GM18867 (cell line): ENCODE results near the gene ENDOG.
"Not testable (repeated sequence)": the region's sequence is repeated elsewhere in the genome, so short reads cannot be mapped to it uniquely, and the experiment has no call there.

Source experiments
- ATAC-seq: cut with Tn5 transposase; IDR thresholded peaks from one replicate; pipeline ENCODE4 v1.9.1; 2021; ENCODE audit warnings: mild to moderate bottlenecking, moderate library complexity; ENCODE audit not compliant: unreplicated experiment

ENDOG gene

DNA sequence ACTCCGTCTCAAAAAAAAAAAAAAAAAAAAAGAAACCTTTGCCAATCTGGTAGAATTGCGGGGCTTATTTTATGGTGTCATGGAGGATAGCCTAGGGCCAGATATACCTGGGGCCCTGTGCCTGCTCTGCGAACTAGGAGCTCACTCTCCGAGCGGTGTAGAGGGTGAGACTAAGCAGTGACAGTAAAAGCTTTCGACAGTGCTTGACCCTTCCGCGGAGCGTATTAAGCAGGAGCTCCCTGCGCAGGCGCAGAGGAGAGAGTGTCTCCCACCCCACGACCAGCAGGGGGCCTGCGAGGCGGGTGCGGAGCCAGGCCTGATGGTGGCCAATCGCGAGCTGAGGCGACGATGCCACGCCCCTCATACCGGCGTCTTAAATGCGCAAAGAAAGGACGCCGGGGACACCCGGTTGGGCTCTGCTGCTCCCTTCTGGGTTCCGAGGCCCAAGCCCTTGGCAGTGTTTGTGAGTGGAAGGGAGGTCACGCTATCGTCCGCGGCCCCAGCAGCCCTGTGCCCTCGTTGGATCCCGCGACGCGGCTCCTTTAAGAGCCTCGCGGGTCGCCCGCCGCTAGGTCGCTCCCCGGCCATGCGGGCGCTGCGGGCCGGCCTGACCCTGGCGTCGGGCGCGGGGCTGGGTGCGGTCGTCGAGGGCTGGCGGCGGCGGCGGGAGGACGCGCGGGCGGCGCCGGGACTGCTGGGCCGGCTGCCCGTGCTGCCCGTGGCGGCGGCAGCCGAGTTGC lies at the start of gene ENDOG:
ENDOG (plus strand) TSS at position 402 of the 740 bp plus-strand sequence; CDS start at position 587, 185 bp downstream.
- ATAC-seq = peak; percentile 87

DNA sequence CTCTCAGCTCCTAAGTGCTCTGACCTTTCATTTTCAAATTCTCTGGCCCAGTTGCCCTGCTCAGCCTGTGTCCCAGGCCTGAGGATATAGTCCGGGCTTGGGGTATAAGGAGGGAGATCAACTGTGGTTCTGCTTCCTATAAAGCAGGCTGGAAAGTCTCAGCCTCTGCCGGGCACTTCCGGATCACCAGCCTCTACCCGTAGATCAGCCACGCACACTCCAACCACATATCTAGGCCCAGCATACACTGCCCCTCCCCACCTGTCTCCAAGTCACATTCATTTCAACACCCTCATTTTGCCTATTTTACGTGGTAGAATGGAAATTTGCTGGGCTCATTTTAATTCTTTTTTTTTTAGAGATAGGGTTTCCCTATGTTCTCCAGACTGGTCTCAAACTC lies 49.7 kb upstream of the ENDOG start:
- ATAC-seq = no peak

DNA sequence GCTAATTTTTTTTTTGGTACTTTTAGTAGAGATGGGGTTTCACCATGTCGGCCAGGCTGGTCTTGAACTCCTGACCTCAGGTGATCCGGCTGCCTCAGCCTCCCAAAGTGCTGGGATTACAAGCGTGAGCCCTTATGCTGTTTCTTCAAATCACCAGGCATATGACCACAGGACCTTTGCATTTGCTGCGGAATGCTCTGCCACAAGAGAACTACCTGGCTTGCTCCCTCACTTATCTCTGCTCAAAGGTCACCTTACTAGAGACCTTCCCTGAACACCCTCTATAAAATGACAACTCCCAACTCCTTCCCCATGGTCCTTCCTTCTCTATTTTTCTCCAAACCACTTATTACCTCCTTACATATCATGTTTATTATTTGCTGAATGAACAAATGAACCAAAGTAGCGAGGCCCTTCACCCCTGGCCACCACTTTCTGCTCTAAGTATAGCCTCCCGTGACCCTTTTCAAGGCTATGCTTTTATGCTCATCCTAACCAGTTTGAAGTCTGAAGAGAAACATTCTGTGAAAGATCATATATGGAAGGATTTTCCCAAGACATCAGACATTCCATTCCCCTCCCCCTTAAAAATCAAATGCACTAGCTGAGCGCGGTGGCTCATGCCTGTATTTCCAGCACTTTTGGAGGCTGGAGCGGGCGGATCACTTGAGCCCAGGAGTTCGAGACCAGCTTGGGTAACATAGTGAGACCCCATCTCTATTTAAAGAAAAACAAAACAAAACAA lies 47.8 kb upstream of the ENDOG start:
- no peak for ATAC-seq

DNA sequence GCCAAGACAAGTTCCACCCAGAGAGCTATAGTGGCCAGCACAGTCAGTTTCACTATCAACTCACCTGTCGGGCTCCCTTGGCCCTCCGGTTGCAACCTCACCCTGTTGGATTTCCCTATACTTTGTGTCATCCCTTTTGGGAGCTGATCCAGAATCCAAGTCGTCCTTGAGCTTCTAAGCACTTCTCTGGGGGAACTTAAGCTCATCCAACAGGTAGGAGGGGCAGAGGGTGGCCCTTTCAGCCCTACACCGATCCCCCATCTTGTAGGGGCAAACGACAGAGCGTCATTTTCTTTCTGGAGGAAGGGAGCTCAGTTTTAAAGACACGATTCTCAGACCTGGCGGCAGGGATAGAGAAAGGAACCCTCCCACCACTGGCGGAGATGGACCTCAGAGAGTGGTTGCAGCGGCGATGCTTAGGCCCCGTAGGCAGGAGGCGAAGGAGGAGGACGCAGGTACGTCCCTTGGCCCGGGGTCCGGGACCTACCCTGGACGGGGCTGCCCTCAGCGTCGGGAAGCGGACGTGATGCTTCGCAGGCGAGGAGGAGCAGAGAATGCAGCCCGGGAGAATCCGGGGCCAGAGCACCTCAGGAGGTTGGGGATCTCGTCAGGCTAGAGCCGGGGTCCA lies 47.1 kb upstream of the ENDOG start:
- ATAC-seq = no peak

DNA sequence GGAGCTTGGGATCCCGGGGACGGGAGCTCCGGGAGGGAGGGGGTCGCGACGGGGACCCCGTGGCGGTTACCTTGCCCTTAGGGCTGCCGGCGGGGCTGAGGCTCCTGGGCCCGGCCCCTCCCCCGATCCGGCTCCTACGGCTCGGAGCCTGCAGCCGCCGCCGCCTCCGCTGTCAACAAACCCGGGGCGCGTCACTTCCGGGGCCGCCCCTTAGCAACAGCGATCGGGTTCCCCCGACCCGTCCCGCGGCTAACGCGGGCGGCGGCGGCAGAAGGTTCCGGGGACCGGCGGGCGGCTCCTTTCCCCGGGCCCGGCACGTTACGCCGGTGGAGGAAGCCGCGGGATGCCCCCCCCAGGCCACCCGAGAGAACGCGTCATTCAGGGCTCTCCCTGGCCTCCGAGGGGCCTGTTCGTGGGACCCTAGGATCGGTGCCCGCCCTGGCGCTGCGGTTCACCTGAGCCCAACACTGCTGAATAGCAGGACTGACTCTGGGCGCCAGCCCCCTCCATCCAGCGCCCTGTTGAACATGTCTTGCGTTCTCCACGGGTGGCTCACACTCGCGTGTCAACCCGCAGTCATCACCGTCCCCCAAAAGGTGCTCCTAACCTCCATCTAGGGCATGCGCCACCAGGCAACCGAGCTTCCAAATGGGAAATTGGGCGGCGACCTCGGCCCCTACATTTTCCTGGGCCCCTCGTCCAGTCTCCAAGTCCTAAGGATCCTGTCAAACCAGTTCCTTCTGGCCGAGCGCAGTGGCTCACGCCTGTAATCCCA lies 46.4 kb upstream of the ENDOG start, which contains the start of gene ZER1:
ZER1 (minus strand) TSS at position 183 of the 775 bp plus-strand sequence. CDS start 16,362 bp downstream, outside the sequence.
- ATAC-seq = peak; percentile 86

DNA sequence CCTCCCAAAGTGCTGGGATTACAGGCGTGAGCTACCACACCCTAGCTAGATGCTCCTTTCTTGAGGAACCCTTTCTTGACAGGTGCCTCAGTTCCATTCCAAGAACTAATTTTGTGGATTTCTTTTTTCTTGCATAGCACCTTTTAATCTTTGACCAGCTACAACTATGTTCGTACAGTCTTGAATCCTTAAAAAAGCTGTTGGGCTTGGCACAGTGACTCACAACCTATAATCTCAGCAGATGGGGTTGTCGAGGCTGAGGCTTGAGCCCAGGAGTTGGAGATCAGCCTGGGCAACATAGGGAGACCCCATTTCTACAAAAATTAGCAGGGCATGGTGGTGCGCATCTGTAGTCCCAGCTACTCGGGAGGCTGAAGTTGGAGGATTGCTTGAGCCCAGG lies 45.3 kb upstream of the ENDOG start:
- ATAC-seq = no peak

DNA sequence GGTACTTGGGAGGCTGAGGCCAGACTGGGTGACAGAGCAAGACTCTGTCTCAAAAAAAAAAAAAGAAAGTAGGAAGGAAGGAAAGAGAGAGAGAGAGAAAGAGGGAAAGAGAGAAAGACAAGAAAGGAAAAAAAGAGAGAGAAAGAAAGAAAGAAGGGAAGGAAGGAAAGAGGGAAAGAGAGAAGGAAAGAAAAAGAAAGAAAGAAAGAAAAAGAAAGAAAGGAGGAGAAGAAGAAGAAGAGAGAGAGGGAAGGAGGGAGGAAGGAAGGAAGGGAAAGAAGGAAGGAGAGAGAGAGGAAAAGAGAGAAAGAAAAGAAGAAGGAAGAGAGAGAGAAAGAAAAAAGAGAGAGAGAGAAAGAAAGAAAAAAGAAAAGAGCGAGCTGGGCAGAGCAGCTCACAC lies 43.5 kb upstream of the ENDOG start:
- ATAC-seq = no peak

DNA sequence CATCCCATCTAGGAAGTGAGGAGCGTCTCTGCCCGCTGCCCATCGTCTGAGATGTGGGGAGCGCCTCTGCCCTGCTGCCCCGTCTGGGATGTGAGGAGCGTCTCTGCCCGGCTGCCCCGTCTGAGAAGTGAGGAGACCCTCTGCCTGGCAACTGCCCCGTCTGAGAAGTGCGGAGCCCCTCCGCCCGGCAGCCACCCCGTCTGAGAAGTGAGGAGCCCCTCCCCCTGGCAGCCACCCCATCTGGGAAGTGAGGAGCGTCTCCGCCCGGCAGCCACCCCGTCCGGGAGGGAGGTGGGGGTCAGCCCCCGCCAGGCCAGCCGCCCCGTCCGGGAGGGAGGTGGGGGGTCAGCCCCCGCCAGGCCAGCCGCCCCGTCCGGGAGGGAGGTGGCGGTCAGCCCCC lies 38.2 kb upstream of the ENDOG start:
- ATAC-seq = not testable (repeated sequence)

DNA sequence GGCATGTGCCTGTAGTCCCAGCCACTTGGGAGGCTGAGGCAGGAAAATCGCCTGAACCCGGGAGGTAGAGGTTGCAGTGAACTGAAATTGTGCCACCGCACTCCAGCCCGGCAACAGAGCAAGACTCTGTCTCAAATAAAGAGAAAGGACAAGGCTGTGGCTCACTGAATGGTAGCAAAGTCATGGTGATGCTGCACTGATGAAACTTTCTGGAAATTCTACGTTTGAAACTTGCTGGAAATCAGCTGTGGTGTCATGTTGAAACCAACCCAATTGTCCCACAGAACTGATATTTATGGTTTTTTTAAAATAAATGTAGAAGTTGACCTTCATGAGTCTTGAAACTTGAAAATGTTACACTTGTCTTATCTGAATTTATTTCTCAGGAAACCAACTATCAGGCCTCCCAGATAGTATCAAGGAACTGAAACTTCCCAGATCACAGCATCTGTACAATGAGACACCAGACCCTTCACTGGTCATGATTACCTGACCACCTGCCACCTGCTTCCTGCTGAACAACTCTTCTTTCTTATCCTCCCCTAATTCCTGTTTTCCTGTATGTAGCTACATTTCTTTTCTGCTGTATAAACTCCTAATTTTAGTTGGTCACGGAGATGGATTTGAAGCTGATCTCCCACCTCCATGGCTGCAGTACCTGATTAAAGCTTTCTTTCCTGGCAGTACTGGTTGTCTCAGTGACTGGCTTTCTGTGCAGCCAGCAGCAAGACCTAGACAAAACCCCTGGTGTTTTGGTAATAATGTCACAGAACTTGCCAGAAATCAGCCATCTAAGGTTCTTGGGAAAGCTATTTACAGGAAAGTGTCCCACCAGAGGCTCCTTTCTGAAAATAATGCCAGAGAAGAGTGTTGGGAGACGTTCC lies 36.9 kb upstream of the ENDOG start:
- ATAC-seq = no peak

DNA sequence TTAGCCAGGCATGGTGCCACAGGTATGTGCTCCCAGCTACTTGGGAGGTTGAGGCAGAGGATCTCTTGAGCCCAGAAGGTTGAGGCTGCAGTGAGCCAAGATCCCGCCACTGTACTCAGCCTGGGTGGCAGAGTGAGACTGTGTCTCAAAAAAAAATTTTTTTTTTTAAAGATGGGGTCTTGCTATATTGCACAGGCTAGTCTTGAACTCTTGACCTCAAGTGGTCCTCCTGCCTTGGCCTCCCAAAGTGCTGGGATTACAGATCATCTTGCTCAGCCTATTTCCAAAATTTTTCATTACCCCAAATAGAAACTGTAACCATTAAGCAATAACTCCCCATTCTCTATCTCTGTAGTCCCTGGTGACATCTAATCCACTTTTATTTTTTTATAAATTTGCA lies 35.6 kb upstream of the ENDOG start:
- ATAC-seq = no peak

DNA sequence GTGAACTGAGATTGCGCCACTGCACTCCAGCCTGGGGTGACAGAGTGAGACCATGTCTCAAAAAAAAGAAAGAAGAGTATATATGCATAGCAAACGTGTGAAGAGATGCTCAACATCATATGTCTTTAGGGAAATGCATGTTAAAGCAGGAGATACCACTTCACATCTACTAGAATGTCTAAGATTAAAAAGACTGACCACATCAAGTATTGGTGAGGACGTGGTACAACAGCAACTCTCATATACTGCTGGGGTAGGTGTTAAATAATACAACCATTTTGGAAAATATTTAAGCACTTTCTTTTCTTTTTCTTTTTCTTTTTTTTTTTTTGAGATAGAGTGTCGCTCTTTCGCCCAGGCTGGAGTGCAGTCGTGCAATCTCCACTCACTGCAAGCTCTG lies 32.9 kb upstream of the ENDOG start:
- ATAC-seq = no peak

DNA sequence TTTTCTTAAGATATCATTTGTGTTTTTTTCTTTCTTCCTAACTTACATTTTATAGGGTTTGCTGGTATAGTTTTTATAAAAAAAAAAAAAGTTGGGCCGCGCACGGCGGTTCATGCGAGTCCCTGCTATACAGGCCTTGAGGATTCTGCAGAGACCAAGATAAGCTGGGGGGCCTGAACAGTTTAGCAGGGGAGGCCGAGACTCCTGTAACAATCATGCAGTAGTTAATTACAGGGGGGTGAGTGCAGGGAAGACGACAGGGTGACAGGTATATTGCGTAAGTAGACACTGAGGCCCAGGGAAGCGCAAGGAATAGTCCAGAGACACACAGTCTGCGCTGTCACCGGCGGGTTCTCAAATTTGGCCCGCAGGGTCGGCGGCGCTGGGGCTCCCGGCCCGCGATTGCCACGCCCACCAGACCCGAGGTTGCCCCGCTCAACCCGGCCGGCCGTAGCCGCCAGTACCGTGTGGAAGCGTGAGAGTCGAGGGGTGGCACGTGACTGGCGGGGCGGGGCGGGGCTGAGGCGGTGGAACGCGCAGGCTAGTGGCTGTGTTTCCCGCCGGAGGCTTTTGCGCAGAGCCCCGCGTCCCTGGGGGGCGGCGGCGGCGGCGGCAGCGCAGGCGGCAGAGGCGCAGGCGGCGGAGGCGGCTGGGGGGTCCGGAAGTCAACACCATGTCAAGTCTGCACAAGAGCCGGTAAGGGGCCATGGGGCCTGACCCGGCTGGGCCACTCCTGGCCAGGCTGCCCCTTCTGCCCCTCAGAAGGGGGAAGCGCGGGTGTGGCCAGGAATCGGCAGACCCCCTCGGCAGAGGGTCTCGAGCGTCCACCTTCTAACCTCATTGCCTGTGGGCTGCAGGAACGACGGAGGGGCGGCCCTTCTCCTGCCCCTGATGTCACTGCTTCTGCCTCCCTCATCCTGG lies 31.4 kb upstream of the ENDOG start, which contains the start of gene TBC1D13:
TBC1D13 (plus strand) TSS at position 573 of the 921 bp plus-strand sequence; CDS start at position 674, 101 bp downstream.
- peak; percentile 89 for ATAC-seq

DNA sequence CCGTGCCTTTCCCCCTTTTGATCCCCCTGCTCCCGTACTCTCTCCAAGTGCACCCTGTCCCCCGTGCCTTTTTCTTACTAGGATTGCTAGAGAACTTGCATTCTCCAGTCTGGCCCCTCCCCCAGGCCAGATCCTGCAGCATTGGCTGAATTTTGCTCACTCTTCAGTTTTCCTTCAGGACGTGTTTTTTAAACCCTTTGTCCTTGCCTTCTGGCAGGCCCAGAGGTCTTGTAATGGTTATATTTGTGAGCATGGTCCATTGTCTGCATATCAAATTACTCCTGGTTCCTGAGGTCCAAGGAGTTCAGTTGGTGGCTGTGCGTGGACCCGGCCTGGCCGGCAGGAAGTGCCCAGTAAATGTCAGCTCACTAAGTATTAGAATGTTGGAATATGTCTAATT lies 30.6 kb upstream of the ENDOG start:
- ATAC-seq = no peak

DNA sequence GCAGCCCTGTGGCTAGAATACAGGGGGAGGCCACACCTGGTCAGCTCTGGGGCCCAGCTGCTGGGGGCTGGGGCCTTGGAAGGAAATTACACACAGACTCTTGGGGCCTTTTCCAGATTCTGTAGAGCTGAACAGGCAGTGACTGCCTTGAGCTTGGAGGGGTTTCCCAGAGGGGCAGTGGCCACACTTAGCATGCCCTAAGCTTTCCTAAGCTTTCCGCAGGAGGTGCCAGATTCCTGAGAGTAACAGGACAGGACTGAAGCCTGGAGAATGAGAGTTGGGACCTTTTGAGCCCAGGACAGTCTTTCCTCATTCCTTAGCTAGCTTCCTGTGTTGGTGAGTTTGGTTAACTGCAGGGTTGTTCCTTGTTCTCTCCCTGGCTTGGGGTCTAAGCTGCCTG lies 29.9 kb upstream of the ENDOG start:
- no peak for ATAC-seq

DNA sequence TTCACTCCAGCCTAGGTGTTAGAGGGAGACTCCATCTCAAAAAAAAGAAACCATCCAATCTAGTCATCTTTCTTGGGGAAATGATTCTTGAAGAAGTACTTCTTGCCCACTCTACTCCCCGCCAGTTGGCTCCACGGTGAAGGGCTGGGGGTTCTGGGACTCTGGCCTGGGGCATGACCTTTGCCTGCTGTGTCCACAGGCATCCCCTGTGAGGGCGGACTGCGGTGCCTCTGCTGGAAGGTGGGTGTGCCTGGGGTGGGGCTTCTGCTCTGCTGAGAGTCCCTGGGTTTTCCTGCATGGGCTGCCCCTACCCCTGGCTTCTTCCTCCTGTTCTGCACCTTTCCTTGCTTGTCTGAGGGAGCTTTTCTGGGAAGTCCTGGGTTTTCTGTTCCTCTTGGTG lies 27.8 kb upstream of the ENDOG start:
- no peak for ATAC-seq

DNA sequence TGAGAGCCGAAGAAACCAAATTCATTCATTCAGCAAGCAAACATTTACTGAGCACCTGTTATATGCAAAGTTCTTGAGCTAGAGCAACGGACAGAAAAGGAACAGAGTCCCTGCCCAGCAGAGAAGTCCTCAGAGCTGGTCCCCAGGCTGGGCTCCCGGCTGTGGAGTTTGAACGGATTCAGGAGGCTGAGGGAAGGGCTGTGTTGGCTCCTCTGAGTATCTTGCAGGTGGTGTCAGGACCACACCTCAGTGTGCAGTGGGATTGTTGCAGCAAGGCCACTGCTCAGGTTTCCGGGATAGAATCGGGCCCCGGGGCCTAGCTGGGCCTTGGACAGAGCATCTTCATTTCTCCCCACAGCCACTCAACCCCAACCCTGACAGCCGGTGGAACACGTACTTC lies 26.2 kb upstream of the ENDOG start:
- no peak for ATAC-seq

DNA sequence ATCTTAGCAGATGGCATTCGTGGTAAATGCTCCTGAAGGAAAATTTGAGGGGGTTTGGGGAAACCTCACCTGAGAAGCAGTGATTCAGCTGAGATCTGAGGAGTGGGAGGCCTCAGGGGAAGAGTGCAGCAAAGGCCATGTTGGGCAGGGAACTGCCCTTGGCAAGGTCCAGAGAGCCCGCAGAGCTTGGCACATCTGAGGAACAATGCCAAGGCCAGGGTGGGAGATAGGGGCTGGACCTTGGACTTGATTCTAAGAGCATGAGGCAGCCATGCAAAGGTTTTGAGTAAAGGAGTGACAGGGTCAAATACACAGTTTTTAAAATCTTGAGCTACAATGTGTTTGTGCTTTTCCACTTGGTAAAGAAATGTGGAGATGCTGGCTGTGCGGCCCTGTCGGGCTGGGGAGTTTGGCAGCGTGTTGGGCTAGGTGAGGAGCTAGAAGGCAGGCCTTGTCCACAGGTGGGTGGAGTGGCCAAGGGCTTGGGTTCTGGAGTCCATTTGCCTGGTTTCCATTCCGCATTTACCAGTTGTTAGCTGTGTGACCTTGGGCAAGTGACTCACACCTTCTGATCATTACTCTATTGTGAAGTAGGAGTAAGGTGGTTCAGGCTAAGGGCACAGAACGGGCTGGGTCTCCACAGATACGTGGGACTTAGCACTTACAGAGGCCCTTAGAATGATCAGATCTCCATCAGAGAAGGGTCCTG lies 25.2 kb upstream of the ENDOG start:
- no peak for ATAC-seq

DNA sequence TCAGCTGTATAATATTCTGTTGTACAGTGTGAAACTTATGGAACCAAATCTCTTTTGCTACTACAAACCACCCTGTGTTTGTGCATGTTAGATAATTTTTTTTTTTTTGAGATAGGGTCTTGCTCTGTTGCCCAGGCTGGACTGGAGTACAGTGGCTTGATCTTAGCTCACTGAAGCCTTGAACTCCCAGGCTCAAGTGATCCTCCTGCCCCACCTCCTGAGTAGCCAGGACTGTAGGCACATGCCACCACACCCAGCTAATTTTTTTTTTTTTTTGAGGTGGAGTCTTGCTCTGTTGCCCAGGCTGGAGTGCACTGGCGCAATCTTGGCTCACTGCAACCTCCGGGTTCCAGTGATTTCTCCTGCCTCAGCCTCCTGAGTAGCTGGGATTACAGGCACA lies 23.3 kb upstream of the ENDOG start:
- not testable (repeated sequence) for ATAC-seq
